Parathyroid adenoma (tissue), 2 donors: ENCODE measurements around the gene C1R.
"Not testable (repeated sequence)": the region's sequence is repeated elsewhere in the genome, so short reads cannot be mapped to it uniquely, and the experiment has no call there.

ENCODE experiments used
- H2AFZ ChIP-seq: fragments of 300-600 bp; sonication (generic); one replicate; pipeline ENCODE4 v1.7.0; 2017; ENCODE audit warnings: antibody characterized with exemption, mild to moderate bottlenecking
- H3K27ac ChIP-seq: fragments of 300-600 bp; sonication (generic); one replicate; pipeline ENCODE4 v1.7.0; 2017
- H3K27me3 ChIP-seq: fragments of 300-600 bp; sonication (generic); one replicate; pipeline ENCODE4 v1.7.0; 2017; ENCODE audit warnings: low read length; ENCODE audit not compliant: control insufficient read depth, insufficient read depth
- H3K36me3 ChIP-seq: fragments of 300-600 bp; sonication (generic); one replicate; pipeline ENCODE4 v1.7.0; 2017; ENCODE audit warnings: low read length; ENCODE audit not compliant: control insufficient read depth, insufficient read depth
- H3K4me1 ChIP-seq: fragments of 300-600 bp; sonication (generic); one replicate; pipeline ENCODE4 v1.7.0; 2017; ENCODE audit warnings: control low read depth
- H3K4me2 ChIP-seq: fragments of 300-600 bp; sonication (generic); one replicate; pipeline ENCODE4 v1.7.0; 2017; ENCODE audit warnings: low read length
- H3K4me3 ChIP-seq: fragments of 300-600 bp; sonication (generic); one replicate; pipeline ENCODE4 v1.7.0; 2017; ENCODE audit warnings: low read depth, low read length
- H3K79me2 ChIP-seq: fragments of 300-600 bp; sonication (generic); one replicate; pipeline ENCODE4 v1.7.0; 2017; ENCODE audit warnings: control low read depth
- H3K9ac ChIP-seq: fragments of 300-600 bp; sonication (generic); one replicate; pipeline ENCODE4 v1.7.0; 2017; ENCODE audit warnings: mild to moderate bottlenecking
- H3K9me3 ChIP-seq: fragments of 300-600 bp; sonication (generic); one replicate; pipeline ENCODE4 v1.7.0; 2017; ENCODE audit warnings: low read length; ENCODE audit not compliant: control insufficient read depth
- CTCF ChIP-seq: fragments of 300-600 bp; sonication (generic); IDR thresholded peaks from one replicate; pipeline ENCODE4 v1.7.0; 2017; ENCODE audit warnings: antibody characterized with exemption, mild to moderate bottlenecking
- donor health status: primary hyperparathyroidism.

C1R gene

GRCh38 chr12:7059780-7060179 lies 32.5 kb downstream of the C1R start:
- Histone ChIP-seq H3K4me1 (no peaks in the 10 kb centered on the region), H3K27me3 (no peaks in the 10 kb centered on the region), H3K9me3 (no peaks in the 10 kb centered on the region), H2AFZ (no peak overlapping the region), H3K79me2 (no peaks in the 10 kb centered on the region), H3K27ac (no peak overlapping the region), H3K9ac (no peak overlapping the region), H3K36me3 (no peaks in the 10 kb centered on the region), H3K4me2 (no peak overlapping the region), H3K4me3 (no peak overlapping the region)
- no peak for TF ChIP-seq CTCF

GRCh38 chr12:7058850-7059395 lies 33.3 kb downstream of the C1R start:
- Histone ChIP-seq H3K27ac (no peak overlapping the region), H3K27me3 (no peaks in the 10 kb centered on the region), H3K4me2 (no peak overlapping the region), H2AFZ (no peak overlapping the region), H3K4me3 (no peak overlapping the region), H3K9me3 (no peaks in the 10 kb centered on the region), H3K4me1 (no peaks in the 10 kb centered on the region), H3K36me3 (no peaks in the 10 kb centered on the region), H3K79me2 (no peaks in the 10 kb centered on the region), H3K9ac (no peak overlapping the region)
- no peak for TF ChIP-seq CTCF

- no peaks in the 10 kb centered on the region for H3K79me2 ChIP-seq
- H3K9me3 ChIP-seq = no peaks in the 10 kb centered on the region
- H3K27me3 ChIP-seq = no peaks in the 10 kb centered on the region
- H3K36me3 ChIP-seq = no peaks in the 10 kb centered on the region
- no peak overlapping the region for H3K9ac ChIP-seq
- H2AFZ ChIP-seq = no peak overlapping the region
- no peaks in the 10 kb centered on the region for H3K4me1 ChIP-seq
- no peak overlapping the region for H3K4me3 ChIP-seq
- H3K4me2 ChIP-seq = no peak overlapping the region
- no peak overlapping the region for H3K27ac ChIP-seq
- no peak for TF ChIP-seq CTCF
These were observed 33.9 kb downstream of the C1R start for GRCh38 chr12:7058163-7058845.

- H3K4me3 ChIP-seq, H3K36me3 ChIP-seq, H3K79me2 ChIP-seq, H3K4me1 ChIP-seq, H3K27me3 ChIP-seq, H3K9ac ChIP-seq, H3K27ac ChIP-seq, H2AFZ ChIP-seq, H3K4me2 ChIP-seq, H3K9me3 ChIP-seq: not testable (repeated sequence)
These were observed 36.5 kb downstream of the C1R start for GRCh38 chr12:7055736-7056135.

GRCh38 chr12:7054925-7055324 lies 37.3 kb downstream of the C1R start:
- H3K9ac ChIP-seq = no peak overlapping the region
- H3K27me3 ChIP-seq = no peaks in the 10 kb centered on the region
- H3K4me2 ChIP-seq = no peak overlapping the region
- no peak overlapping the region for H2AFZ ChIP-seq
- H3K4me1 ChIP-seq = no peaks in the 10 kb centered on the region
- no peak overlapping the region for H3K4me3 ChIP-seq
- H3K9me3 ChIP-seq = no peaks in the 10 kb centered on the region
- H3K79me2 ChIP-seq = no peaks in the 10 kb centered on the region
- H3K36me3 ChIP-seq = no peaks in the 10 kb centered on the region
- no peak overlapping the region for H3K27ac ChIP-seq
- no peak for TF ChIP-seq CTCF

- H3K4me1 ChIP-seq, H3K27ac ChIP-seq, H3K79me2 ChIP-seq: not testable (repeated sequence)
These were observed 42.3 kb downstream of the C1R start for GRCh38 chr12:7049973-7050372.

GRCh38 chr12:7049445-7049951 lies 42.7 kb downstream of the C1R start:
- H2AFZ ChIP-seq, H3K27me3 ChIP-seq, H3K27ac ChIP-seq, H3K4me1 ChIP-seq, H3K4me3 ChIP-seq, H3K4me2 ChIP-seq, H3K9ac ChIP-seq, H3K9me3 ChIP-seq, H3K36me3 ChIP-seq, H3K79me2 ChIP-seq: not testable (repeated sequence)

More at GRCh38 chr12:7049973-7050372, 42.3 kb downstream of the C1R start:
- H3K9me3 ChIP-seq, H3K27me3 ChIP-seq, H3K4me3 ChIP-seq, H2AFZ ChIP-seq, H3K9ac ChIP-seq, H3K4me2 ChIP-seq, H3K36me3 ChIP-seq: not testable (repeated sequence)
